Mammary epithelial cell (primary cell): ENCODE measurements around the gene DPYSL5.

Source experiments
- EZH2 ChIP-seq: IDR thresholded peaks from 2 replicates; pipeline ENCODE4 v1.6.1; 2012; ENCODE audit warnings: low read length, inconsistent platforms, borderline replicate concordance
- TF ChIP-seq, protein P1 (sequence below), 2 donors: IDR thresholded peaks in 1 of 2; conservative IDR thresholded peaks in 1 of 2; 2 replicates each; pipeline ENCODE4 v1.5.1; 2011 to 2012; ENCODE audit warnings: inconsistent platforms in 2 of 2, low read length in 2 of 2, mild to moderate bottlenecking in 2 of 2, control low read depth in 1 of 2, low read depth in 1 of 2; ENCODE audit not compliant: insufficient read depth in 1 of 2; ENCODE audit errors: extremely low read depth in 1 of 2

DNA sequence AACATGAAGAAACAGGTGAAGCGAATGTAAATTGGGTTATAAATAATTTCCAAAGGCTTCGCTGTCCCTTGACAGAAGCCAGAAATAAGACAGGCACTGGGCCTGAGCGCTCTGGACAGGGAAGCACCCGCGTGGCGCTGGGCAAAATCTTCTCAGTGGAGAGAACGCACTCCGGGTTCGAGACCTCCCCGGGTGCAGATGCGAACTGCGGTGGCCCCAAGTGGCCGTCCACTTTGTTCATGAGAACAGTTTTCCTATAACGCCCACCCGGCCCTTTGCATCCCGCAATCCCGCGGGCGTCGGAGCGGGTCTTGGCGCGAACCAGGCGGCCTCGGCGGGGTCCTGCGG is 651 bp upstream of the DPYSL5 start:
- TF ChIP-seq, protein P1, sequence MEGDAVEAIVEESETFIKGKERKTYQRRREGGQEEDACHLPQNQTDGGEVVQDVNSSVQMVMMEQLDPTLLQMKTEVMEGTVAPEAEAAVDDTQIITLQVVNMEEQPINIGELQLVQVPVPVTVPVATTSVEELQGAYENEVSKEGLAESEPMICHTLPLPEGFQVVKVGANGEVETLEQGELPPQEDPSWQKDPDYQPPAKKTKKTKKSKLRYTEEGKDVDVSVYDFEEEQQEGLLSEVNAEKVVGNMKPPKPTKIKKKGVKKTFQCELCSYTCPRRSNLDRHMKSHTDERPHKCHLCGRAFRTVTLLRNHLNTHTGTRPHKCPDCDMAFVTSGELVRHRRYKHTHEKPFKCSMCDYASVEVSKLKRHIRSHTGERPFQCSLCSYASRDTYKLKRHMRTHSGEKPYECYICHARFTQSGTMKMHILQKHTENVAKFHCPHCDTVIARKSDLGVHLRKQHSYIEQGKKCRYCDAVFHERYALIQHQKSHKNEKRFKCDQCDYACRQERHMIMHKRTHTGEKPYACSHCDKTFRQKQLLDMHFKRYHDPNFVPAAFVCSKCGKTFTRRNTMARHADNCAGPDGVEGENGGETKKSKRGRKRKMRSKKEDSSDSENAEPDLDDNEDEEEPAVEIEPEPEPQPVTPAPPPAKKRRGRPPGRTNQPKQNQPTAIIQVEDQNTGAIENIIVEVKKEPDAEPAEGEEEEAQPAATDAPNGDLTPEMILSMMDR (conservative IDR thresholded peaks at IDR 0.05 in 1 of 2, IDR thresholded peaks at IDR 0.05 in 1 of 2; ENCODE audit: extremely low read depth in 1 of 2, insufficient read depth in 1 of 2, low read depth in 1 of 2, low read length in 2 of 2): no peak
- TF ChIP-seq EZH2: peak; percentile 74
